A673 (cell line): ENCODE data around the gene MDM2. TPM values are rescaled to one million over a fixed set of nuclear protein-coding genes. Genes with fewer than 3 reads are reported as not detected.

Source experiments
- BruUV-seq: library from RNA; stranded (reverse); fragments of 400-500 nt; replicated peaks from 2 replicates; lab custom pipeline; 2021; lab: Mats Ljungman, UMichigan
- CTCF ChIA-PET: fragments of 300-600 bp; sonication (Branson Sonifier 250); formaldehyde crosslinking; loops from one replicate; lab custom pipeline; 2022; ENCODE audit warnings: antibody characterized with exemption; lab: Charles Lee
- POLR2A ChIA-PET: fragments of 300-600 bp; sonication (Branson Sonifier 250); formaldehyde crosslinking; loops from one replicate; lab custom pipeline; 2022; ENCODE audit warnings: antibody characterized with exemption; ENCODE audit not compliant: low non-redundant PET; lab: Charles Lee
- DNase-seq: peaks from one replicate; pipeline ENCODE4 v3.0.0-alpha.2; 2015; ENCODE audit warnings: low spot score
- H3K27ac ChIP-seq: fragments of 200-600 bp; sonication (generic); 2 replicates; pipeline ENCODE4 v1.5.1; 2016; ENCODE audit warnings: mixed run types, low read depth, mild to moderate bottlenecking, mixed read lengths, antibody characterized with exemption, low read length; ENCODE audit not compliant: poor library complexity, severe bottlenecking
- H3K27me3 ChIP-seq: fragments of 200-600 bp; sonication (generic); replicated peaks from 2 replicates; pipeline ENCODE4 v1.6.1; 2017; ENCODE audit warnings: mixed run types, low read depth, mild to moderate bottlenecking, mixed read lengths, antibody characterized with exemption, low read length; ENCODE audit not compliant: insufficient read depth, poor library complexity
- H3K36me3 ChIP-seq: fragments of 200-600 bp; sonication (generic); 2 replicates; pipeline ENCODE4 v1.6.1; 2016; ENCODE audit warnings: mixed run types, mild to moderate bottlenecking, mixed read lengths, antibody characterized with exemption, low read length; ENCODE audit not compliant: insufficient read depth, poor library complexity, severe bottlenecking
- H3K4me1 ChIP-seq: fragments of 200-600 bp; sonication (generic); 2 replicates; pipeline ENCODE4 v1.6.1; 2017; ENCODE audit warnings: mixed run types, mild to moderate bottlenecking, mixed read lengths, antibody characterized with exemption, low read length; ENCODE audit not compliant: insufficient read depth, poor library complexity, severe bottlenecking
- H3K4me3 ChIP-seq: fragments of 200-600 bp; sonication (generic); 2 replicates; pipeline ENCODE4 v1.5.1; 2016; ENCODE audit warnings: low read depth, mixed run types, mild to moderate bottlenecking, mixed read lengths, low read length; ENCODE audit not compliant: poor library complexity, severe bottlenecking
- H3K9me3 ChIP-seq: fragments of 200-600 bp; sonication (generic); 2 replicates; pipeline ENCODE4 v1.6.1; 2016; ENCODE audit warnings: mixed run types, low read depth, mild to moderate bottlenecking, mixed read lengths, antibody characterized with exemption, low read length; ENCODE audit not compliant: poor library complexity, severe bottlenecking
- EZH2 ChIP-seq: fragments of 200-600 bp; sonication (generic); IDR thresholded peaks from 2 replicates; pipeline ENCODE4 v1.6.1; 2017; ENCODE audit warnings: borderline replicate concordance, low read depth, mild to moderate bottlenecking, mixed read lengths, antibody characterized with exemption, low read length; ENCODE audit not compliant: poor library complexity, severe bottlenecking
- intact Hi-C: fragments of 100-400 bp; cut with micrococcal nuclease; formaldehyde crosslinking; loops from one replicate; pipeline ENCODE4 v1.10.0; 2022; ENCODE audit not compliant: unreplicated experiment
- total RNA-seq: library from RNA; stranded (reverse); gene quantifications from 2 replicates; pipeline ENCODE4 v1.2.3, GENCODE V29; 2021
- TF ChIP-seq, protein P1 (sequence below): fragments of 300-800, 200-600 bp; sonication (generic); conservative IDR thresholded peaks from 2 replicates; pipeline ENCODE4 v1.5.1; 2017; ENCODE audit warnings: low read depth, mild to moderate bottlenecking, antibody characterized with exemption, low read length, moderate library complexity, mixed read lengths

Gene MDM2
- total RNA-seq, 1 experiment from 2014 or later: 149 TPM

DNA sequence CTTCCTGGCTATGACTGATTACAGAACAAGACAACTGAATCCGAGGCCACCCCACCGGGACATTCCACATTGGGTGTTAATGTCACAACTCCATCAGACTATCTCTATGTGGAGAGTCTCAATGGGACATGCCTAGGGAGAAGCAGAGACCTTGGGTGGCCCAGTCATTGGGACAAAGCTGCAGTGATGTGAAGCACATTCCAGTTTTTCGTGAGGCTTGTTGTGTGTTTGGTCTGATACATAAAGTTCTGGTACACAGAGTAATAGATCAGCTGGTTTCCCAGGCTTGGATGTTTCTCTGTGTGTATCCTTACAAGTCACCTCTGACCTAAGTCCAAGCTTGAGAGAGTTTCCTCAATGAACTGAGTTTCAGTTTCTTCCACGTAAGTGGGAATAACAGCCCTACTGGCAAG is 82.7 kb downstream of the MDM2 start:
- no TSS peak for BruUV-seq

DNA sequence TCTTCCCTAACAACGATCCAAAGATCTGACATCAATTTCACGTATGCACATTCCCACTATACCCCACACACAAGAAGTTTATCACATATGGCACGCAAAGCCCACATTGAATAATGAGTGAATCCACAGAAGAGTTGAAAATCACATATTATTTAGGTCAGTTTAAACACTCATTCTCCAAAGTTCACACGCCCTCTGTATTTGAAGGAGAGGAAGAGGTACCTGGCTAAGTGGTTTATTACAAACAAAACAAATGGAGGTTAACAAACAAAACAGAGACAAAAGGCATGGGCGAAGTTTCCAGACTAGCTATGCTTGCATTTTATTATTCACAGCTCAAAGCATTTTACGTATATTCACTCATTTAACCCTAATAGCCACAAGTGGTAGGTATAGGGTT is 83.2 kb downstream of the MDM2 start:
- Histone ChIP-seq H3K27ac (no peak overlapping the region), H3K27me3 (no peaks in the 10 kb centered on the region), H3K9me3 (no peaks in the 10 kb centered on the region), H3K4me1 (no peaks in the 10 kb centered on the region), H3K4me3 (no peak overlapping the region), H3K36me3 (no peaks in the 10 kb centered on the region)
- POLR2A ChIA-PET: no interaction called here
- intact Hi-C loops: no loop called here
- CTCF ChIA-PET: no interaction called here
- BruUV-seq: no TSS peak
- no peak for DNase-seq
- TF ChIP-seq, protein P1, sequence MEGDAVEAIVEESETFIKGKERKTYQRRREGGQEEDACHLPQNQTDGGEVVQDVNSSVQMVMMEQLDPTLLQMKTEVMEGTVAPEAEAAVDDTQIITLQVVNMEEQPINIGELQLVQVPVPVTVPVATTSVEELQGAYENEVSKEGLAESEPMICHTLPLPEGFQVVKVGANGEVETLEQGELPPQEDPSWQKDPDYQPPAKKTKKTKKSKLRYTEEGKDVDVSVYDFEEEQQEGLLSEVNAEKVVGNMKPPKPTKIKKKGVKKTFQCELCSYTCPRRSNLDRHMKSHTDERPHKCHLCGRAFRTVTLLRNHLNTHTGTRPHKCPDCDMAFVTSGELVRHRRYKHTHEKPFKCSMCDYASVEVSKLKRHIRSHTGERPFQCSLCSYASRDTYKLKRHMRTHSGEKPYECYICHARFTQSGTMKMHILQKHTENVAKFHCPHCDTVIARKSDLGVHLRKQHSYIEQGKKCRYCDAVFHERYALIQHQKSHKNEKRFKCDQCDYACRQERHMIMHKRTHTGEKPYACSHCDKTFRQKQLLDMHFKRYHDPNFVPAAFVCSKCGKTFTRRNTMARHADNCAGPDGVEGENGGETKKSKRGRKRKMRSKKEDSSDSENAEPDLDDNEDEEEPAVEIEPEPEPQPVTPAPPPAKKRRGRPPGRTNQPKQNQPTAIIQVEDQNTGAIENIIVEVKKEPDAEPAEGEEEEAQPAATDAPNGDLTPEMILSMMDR: no peak
- TF ChIP-seq EZH2: no peak

More for the DNA sequence above, 82.7 kb downstream of the MDM2 start:
- ChIA-PET CTCF (no interaction called here), POLR2A (no interaction called here)
- Histone ChIP-seq H3K27me3 (no peaks in the 10 kb centered on the region), H3K4me3 (no peak overlapping the region), H3K27ac (no peak overlapping the region), H3K4me1 (no peaks in the 10 kb centered on the region), H3K9me3 (no peaks in the 10 kb centered on the region), H3K36me3 (no peaks in the 10 kb centered on the region)
- no peak for TF ChIP-seq EZH2
- TF ChIP-seq, protein P1: no peak
- intact Hi-C loops: no loop called here
- DNase-seq: no peak

DNA sequence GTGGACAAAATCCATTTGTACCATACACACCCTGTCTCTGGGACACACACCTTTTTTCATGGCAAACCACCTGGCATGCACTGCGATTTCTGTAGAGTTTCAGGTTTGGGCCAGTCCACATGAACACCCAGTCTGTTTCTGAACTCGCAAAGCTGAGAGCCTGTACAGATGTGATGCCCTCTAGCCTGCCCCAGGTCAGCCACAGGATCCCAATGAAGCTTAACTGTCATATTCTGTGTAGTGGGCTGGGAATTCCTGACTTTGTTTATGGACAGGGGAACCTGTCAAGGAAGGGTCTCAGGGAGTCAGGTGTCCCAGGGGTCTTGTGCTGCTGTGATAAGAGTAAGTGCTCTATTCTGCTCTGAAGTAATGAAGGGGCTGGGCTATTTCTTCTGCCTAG is 85.2 kb downstream of the MDM2 start:
- intact Hi-C loops: no loop called here
- no peak overlapping the region for H3K27ac ChIP-seq
- no peak for DNase-seq
- CTCF ChIA-PET: no interaction called here
- peaks cover 19% of the 10 kb centered on the region for H3K4me1 ChIP-seq
- no peaks in the 10 kb centered on the region for H3K27me3 ChIP-seq
- H3K4me3 ChIP-seq: no peak overlapping the region
- no peaks in the 10 kb centered on the region for H3K9me3 ChIP-seq
- POLR2A ChIA-PET: interaction anchor here (0.6 kb wide), 1 partner anchor 909 kb away, joined by 3 read pairs; no protein-coding TSS in a partner anchor
- no peaks in the 10 kb centered on the region for H3K36me3 ChIP-seq
- no peak for TF ChIP-seq EZH2
- TF ChIP-seq, protein P1: no peak
- no TSS peak for BruUV-seq
